DMS153 treated with DMSO at 0.1 percent for 48 hours (cell line): Measurements from ENCODE around the gene TNK1.

ENCODE experiments used
- DNase-seq: peaks from one replicate; lab custom pipeline; 2025; ENCODE audit not compliant: unreplicated experiment; lab: John Stamatoyannopoulos, UW

Gene TNK1

DNA sequence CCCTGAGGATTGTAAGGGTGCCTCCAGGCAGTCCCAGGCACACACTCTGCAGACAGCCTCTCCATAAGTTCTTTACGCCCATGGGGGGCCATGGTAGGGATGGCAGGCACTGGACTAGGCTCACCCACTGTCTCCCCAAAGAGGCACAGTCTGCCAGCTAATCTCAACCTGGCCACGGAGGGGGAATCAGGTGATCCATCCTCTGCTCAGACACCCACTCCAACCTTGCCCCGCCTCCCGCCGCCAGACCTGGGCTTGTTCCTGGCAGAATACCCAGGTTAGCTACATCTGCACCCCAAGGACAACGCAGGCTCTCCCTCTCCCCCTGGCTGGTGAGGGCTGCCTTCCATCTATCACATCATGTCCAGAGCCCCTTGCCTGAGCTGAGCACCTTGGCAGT lies 28.0 kb downstream of the TNK1 start:
- DNase-seq, result no peak

GRCh38 chr17:7409716-7410115 lies 28.8 kb downstream of the TNK1 start:
- DNase-seq, result no peak

DNA sequence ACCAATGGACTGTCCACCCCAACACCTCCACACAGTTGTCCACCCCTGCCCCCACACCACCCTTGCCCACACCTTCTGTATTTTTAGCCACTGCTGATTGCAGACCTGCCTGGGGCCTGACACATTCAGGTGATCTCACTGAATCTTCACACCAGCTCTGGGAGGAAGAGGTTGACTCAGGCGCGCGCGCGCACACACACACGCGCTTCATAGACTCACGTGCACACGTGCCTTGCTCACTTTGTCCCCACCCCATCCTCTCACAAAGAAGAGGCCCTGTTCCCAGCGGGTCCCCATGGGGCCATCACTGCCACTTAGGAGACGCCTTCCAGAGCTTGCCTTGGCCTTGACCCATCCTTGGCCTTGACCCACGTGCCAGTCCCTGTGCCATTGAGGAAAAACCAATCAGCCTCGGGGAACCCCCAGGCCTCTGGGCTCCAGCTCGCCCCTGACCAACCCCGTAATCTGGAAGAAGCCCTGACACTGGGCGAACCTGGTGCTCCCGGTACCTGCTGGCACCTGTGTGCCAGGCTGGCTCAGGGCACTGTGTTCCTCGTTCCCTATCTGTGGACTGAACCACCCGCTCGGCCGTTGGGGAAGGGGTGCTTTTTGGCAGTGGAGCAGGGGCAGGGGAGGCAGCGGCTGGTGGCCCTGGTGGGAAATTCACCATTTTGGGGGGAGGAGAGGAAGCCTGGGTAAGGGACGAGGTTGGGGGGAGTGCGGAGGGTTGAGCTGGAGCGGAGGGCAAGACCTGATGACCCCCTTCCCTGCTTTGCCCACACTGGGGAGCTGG lies 29.9 kb downstream of the TNK1 start:
- DNase-seq, result no peak

GRCh38 chr17:7411427-7411750 lies 30.5 kb downstream of the TNK1 start:
- DNase-seq, result no peak

- no peak for DNase-seq
Measured at GRCh38 chr17:7413346-7413985, 32.6 kb downstream of the TNK1 start.

DNA sequence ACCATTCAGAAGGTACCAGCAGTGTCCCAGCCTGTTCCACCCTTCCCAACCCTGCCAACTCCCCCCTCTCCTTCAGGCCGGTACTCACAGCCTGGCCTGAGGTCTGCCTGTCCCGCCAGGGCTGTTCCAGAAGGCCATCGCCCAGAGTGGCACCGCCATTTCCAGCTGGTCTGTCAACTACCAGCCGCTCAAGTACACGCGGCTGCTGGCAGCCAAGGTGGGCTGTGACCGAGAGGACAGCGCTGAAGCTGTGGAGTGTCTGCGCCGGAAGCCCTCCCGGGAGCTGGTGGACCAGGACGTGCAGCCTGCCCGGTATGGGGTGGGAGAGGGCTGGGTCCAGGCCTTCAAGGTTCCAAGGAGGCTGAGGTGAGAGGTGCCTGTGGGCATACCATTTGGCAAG lies 33.9 kb downstream of the TNK1 start:
- no peak for DNase-seq

- no peak for DNase-seq
Measured at GRCh38 chr17:7415784-7416183, 34.9 kb downstream of the TNK1 start.

- no peak for DNase-seq
Measured at GRCh38 chr17:7416323-7416722, 35.4 kb downstream of the TNK1 start.

GRCh38 chr17:7417056-7417655 lies 36.3 kb downstream of the TNK1 start:
- DNase-seq, result no peak

DNA sequence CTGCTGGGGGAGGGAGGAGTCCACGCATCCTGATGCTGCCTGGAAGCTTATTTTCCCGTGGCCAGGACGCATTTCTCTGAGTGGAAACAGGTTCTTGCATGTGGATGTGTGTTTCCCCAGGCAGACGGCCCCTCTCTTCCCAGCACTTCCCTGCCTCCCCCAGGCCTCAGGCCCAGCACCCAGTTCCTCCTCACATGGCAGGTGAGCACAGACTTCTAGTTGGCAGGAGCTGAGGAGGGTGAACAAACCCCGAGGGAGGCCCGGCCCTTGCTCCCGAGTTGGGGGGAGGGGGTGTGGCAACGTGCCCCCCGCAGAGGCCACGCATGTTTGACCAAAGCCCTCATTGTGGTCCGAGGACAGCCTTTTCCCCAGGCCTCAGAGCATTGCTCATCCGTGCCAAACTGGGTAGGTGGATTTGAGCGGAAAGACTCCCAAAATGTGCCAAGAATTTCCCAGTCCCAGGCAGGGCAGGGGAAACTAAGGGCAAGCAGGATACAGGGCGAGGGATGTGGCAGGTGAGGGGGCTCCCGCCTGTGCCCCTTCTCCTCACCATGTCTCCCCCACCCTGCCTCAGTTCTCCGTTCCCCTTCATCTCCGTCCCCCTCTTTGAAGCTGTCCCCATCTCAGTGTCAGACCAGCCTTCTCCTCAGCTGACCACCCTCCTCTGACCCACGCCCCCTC lies 37.7 kb downstream of the TNK1 start:
- DNase-seq, result no peak

DNA sequence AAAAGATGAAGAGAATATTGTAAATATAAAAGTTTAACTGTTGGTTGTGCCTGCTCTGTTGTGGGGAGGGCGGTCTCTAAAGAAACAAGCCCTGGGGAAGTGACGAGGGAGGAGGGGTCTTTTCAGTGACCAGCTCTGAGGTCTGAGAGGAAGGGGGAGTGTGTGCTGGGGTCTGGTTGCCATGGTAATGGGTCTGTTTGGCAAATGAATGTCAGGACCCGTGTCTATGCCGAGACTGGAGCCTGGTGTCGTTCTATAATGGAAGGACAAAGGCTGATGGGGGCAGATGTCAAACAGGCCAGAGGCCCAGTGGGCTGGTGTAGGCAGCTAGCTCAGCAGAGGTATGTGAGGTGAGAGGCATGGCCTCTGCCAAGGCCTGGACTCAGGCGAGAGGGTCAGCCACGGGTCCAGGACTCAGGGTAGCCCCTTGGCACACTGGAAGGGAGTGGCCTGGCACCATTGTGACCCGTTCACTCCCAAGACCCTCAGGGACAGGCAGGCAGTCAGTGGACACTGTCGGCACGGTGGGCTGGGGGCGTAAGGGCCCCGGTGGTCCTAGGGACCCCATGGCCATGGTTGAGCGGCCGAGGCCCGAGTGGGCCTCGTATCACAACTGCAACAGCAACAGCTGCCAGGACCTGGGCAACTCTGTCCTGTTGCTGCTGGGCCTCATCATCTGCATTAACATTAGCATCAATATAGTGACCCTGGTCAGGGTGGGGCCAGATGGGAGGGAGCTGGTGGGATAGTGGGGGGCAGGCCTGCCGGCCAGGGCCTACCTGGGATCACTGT lies 39.1 kb downstream of the TNK1 start, which contains the start of gene SPEM1:
SPEM1 (plus strand) TSS at position 506 of the 792 bp plus-strand sequence; CDS start at position 567, 61 bp downstream.
- no peak for DNase-seq

GRCh38 chr17:7421186-7421585 lies 40.3 kb downstream of the TNK1 start:
- DNase-seq, result no peak

DNA sequence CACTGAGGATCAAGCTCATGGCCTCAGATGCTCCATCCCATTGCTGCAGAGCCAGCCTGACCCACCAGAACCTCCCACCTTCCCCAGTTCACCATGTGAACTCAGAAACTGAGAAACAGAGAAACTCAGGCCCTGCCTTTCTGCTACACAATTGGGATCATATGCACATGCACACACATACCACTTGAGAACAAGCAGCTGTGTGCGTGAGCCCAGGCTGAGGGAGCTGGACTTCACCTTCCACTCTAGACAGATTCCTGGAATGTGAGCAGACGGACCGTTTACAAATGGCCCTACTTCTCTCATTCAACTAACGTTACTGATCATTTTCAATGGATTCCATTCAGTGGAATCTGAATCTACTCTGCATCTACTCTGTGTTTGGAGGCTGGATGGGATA lies 42.8 kb downstream of the TNK1 start:
- DNase-seq, result no peak

- no peak for DNase-seq
Measured at GRCh38 chr17:7425316-7425715, 44.4 kb downstream of the TNK1 start, which contains the start of gene SPEM2. SPEM2 (plus strand) TSS chr17:7425616; CDS start chr17:7425689, 73 bp downstream.

- DNase-seq, result no peak
Measured at GRCh38 chr17:7425756-7426155, 44.9 kb downstream of the TNK1 start.

GRCh38 chr17:7426203-7426863 lies 45.4 kb downstream of the TNK1 start:
- DNase-seq, result no peak

DNA sequence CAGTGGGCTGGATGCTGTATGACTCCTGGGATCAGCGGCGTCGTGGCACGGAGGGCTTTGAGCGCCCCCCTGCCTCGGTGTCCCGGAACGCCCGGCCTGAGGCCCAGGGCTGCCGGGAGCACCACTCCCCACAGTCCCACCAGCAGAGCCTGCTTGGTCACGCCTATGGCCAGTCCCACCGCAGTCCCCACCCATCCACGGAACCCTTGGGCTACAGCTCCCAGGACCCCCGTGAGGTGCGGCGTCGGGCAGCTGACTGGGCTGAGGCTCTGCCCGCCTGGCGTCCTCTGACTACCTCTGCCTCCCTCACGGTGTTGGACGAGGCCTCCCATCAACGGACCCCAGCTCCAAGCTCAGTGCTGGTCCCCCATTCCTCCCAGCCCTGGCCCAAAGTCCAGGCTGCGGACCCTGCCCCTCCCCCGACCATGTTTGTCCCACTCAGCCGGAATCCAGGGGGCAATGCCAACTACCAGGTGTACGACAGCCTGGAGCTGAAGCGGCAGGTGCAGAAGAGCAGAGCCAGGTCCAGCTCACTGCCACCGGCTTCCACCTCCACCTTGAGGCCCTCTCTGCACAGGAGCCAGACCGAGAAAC lies 46.1 kb downstream of the TNK1 start:
- DNase-seq, result no peak

- no peak for DNase-seq
Measured at GRCh38 chr17:7427549-7427948, 46.7 kb downstream of the TNK1 start.

- no peak for DNase-seq
Measured at GRCh38 chr17:7428557-7428956, 47.7 kb downstream of the TNK1 start, which contains the start of gene SPEM3. SPEM3 (plus strand) TSS chr17:7428857; CDS start chr17:7428903, 46 bp downstream.

DNA sequence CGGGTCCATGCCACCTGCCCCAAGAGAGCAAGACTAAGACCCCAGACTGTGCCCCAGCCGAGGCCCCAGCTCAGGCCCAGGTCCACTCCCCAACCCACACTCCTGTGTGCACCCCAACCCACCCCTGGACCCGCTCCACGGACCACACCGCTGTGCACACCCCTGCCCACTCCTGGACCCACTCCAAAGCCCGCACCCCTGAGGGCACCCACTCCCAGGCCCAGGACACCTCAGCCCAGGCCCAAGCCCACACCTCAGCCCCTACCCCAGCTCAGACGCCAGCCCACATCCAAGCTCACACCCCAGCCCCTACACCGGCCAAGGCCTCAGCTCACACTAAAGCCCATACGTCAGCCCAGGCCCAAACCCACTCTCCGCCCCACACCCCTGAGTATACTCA lies 48.8 kb downstream of the TNK1 start:
- no peak for DNase-seq
